Activated T-cell treated with anti-CD3 and anti-CD28 coated beads for 24 hours (primary cell): ENCODE results near the gene ZMYND8.

Source experiments
- DNase-seq: peaks from one replicate; pipeline ENCODE4 v3.0.0-alpha.2; 2020; ENCODE audit warnings: low read depth

Gene ZMYND8

DNA sequence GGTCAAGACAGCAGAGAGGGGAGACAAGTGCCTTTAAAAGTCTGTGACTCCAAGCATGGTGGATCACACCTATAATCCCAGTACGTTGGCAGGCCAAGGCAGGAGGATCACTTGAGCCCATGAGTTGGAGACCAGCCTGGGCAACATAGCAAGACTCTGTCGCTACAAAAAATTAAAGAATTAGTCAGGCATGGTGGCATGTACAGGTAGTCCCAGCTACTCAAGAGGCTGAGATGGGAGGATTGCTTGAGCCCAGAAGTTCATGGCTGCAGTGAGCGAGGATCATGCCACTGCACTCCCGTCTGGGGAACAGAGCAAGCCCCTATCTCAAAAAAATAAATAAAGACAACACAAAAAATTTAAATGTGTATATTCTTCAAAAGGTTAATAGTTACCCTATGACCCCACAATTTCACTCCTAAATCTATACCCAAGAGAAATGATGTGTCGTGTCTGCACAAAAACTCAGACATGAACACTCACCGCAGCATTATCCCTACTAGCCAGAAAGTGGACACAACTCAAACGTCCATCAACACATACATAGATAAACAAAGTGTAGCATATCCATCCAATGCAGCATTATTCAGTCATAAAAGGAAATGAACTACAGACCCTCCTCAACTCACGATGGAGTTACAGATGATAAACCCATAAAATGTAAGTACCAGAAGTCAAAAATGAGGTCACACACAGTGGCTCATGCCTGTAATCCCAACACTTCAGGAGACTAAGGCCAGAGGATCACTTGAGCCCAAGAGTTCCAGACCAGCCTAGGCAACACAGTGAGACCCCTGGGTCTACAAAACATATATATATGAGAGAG is 23.9 kb downstream of the ZMYND8 start:
- DNase-seq: no peak

DNA sequence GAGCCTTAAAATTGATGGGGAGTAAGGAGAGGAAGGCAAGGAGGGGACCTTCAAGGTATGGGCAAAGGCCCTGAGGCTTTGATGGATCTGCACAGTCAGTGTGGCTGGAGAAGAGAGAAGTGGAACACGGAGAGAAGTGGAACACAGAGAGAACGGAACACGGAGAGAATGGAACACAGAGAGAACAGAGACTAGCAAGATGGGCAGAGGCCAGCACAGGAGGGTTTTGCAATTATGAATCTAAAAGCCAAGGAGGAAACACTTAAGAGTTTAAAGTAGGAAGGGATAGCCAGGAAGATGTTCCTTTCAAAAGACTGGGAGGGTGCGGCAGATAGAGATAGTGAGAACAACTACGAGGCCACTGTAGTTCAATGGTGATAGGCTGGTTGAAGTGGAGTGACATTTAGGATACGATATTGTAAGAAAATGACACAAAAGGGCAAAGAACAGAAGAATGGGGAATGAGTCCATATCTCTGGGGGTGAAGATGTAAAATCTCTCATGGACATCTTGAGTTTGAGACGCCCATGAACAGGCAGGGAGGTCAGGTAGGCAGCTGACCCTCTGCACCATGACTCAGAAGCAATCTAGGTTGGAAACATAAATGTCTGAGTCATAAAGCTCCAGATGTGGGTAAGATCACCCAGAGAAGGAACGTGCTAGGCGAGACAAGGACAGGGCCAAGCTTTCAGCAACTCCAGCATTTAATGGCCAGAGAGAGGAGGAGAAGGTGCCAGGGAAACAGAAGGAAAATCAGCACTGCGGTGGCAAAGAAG is 25.4 kb downstream of the ZMYND8 start:
- no peak for DNase-seq

DNA sequence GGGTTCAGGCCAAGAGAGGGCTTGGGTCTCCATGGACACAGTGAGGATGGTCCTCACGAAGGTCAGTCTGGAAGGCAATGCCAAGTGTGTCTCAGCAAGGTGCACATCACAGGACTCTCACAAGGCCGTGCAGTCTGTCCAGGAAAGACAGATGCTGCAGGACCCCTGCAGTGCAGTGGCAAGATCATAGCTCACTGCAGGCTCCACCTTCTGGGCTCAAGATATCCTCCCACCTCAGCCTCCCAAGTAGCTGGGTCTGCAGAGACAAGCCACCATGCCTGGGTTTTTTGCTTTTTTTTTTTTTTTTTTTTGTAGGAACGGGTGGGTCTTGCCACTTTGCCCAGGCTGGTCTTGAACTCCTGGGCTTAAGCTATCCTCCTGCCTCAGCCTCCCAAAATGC is 26.4 kb downstream of the ZMYND8 start:
- no peak for DNase-seq

DNA sequence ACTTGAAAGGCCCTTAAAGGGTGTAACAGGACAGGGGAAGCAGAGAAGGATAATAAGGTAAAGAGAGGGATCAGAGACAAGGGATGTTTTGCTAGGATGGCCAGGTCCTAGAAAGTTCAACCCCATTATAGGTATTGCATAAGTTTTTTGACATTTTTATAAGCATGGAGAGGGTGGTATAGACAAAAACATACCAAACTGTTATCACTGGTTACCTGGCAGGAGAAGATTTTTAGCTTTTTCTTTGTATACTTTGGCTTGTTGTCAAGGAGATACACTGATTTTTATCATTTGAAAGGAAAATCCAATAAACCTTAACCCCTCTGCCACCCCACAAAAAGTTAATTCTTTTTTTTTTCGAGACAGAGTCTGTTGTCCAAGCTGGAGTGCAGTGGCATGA is 28.4 kb downstream of the ZMYND8 start:
- no peak for DNase-seq

DNA sequence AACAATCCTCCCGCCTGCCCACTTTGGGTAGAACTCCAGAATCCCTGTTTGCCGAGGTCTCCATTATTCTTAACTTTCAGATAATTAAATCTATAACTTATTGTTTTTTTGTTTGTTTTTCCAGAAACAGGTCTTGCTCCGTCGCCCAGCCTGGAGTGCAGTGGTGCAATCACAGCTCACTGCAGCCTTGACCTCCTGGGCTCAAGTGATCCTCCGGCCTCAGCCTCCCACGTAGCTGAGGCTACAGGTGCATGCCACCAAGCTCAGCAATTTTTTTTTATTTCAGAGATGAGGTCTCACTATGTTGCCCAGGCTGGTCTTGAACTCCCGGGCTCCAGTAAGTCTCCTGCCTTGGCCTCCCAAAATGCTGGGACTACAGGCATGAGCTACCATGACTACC is 28.8 kb downstream of the ZMYND8 start:
- DNase-seq: no peak

DNA sequence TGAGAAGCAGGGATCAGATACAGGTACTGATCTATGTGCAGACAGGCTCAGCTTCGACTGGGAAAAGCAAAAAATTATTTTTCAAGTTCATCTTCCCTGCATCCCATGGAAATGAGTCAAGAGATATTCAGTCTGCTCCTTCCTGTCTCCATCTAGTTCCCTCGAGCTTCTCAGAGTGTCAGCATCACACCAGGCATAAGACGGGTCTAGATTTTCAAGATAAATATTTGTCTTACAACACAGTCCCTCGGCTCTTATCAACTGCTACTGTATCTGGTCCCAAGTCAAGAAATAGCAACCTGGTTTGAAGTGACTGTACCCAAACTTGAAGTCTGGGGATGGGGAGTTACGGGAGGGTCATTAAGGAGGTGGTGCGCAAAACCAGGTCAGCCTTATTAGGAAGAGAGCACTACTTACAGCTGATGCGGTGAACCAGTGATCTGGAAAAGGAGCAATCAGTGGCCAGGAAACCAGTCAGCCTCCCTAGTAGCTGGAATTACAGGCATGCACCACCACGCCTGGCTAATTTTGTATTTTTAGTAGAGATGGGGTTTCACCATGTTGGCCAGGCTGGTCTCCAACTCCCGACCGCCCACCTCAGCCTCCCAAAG is 29.7 kb downstream of the ZMYND8 start:
- no peak for DNase-seq

DNA sequence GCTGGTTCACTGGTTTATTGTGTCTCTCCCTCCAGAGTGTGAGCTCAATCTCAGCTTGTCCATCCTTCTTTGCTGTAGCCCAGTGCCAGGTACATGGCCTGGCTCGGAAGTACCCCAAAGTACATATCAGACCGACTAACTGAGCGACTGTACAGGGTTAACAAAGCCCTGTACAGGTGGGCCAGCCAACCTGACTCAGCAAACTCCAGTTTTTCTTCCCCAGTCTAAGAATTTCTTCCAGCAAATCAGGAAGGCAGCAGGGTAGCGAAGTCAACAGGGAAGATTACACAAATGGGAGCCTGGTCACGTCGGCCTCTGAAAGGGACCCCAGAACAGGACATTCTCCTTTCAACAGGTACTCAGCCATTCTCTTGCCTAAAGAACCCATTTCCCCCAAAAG is 31.3 kb downstream of the ZMYND8 start:
- DNase-seq: no peak

DNA sequence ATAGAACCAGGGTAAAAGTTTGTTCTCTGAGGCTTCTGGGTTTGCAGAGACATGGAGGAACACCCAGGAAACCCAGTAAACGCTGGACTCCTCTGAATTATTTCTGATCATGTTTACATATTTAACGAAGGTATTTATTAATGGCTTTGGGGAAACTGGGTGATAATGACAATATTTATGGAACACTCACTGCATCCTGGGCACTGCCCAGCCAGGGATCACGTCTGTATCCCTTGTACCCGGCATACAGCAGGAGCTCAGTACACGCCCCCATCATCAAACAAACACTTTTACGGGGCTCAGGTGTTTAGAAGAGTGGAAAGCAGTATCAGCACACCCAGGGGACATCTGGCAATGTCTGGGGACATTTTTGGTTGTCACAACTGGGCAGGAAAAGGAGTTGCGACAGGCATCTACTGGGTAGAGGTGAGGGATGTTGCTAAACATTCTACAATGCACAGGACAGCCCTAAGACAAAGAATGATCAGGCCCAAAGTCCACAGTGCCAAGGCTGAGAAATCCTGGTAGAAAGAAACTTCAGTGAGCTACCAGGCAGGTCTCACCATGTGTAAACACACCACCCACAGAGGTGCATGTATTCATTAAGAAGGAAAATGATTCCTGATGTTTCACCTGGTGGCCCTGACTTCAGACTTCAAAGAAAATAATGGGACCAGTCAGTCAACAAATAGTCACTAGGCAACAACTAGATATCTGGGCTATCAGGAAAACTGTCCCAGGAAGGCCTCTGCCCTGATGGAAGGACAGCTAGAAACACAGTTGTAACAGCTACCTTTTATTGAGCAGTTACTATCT is 35.3 kb downstream of the ZMYND8 start:
- DNase-seq: no peak

DNA sequence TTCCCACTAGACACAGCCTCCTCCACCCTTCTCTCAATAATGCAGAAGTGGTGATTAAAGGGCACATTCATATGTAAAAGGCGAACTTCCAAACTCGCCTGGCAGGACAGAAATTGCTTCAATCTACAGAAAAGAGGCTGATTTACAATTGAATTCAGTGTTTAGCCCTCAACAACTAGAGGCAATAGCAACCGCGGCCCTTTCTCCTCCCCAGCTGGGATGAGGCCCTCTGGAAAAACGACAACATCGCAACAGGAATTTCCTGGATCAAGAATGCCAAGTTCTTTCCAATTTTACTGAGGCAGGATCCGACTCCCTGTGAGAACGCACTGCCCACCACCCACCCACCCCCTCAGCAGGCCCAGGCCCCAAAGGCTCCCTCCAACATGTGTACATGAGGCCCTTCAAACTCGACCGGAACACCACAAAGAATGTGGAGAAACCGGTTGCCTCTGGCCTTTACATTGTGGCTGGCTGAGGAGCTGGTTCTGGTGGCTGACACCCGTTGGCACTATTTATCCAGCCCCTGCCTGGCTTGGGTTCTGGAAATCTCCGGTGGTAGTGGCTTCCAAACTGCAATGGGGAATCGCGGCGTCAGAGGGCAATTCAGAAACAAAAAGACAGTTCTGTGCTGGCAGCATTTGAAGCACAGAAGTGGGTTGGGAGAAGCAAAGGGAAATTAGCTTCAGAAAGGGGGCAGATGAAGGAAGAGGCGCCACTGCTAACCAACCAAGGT is 36.8 kb downstream of the ZMYND8 start:
- no peak for DNase-seq

DNA sequence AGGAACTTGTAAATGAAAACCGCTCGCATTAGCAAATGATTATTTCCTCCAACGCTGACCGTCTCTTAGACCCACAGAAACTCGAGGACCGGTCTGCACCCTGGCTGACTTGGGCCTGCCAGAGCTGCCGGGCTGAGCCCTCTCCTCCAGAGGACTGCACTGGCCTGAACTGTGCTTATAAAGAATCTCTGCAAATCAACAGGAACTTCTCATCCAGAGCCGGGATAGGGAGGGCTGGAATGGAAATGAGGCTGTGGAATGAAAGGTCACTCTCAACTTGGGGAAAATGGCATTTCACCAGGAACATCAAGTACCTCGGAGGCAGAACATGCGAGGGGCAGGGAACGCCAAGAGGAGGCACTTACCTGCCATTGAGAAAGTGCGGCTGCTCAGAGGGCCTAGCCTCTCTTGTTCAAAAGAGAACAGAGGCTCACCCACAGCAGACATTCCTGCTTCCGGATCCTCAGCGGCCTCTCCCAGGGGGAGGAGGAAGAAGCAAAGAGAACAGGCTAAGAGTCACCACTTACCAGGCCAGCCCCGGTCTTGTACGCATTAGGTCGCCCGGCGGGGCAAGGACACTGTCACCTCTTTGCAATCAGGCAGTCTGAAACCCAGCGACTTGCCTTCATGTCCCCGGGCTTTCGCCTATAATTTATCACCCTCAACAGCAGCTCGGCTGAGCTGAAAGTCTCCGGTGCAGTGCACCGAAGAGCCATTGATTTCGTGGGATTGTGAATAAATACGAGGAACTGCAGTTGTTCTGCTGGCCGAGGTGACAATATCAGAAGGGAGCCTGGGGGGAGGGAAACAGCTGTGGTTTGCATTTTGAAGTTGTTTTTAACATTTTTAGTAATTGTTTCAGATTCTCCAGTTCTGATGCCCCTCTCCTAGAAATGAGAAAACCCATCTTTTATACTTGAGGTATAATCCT is 37.6 kb downstream of the ZMYND8 start:
- DNase-seq: no peak

DNA sequence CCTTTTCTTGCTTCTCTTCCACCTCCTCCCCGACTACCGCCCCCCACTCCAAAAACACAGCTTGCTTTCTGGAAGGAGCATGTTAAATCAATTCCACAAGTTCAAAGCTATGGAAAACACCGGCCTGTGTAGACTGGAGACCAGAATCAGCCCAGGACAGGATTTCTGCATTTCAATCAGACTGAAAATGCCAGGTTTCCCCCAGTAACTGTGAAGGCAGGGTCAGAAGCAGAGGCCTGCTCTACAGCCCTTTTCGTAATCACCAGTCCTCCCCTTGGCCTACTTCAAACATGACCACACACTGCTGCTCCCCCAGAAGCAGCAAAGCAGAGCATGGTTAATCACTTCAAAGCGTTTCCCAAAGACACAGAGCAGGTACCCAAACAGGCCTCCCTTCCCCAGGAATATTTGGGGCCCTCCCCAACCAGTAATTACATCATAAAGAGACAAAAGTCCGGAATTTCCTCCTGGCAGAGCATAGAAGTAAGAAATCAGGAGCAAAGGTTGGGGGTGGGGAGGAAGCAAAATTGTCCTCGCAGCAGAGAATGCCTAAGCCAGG is 38.4 kb downstream of the ZMYND8 start:
- no peak for DNase-seq

DNA sequence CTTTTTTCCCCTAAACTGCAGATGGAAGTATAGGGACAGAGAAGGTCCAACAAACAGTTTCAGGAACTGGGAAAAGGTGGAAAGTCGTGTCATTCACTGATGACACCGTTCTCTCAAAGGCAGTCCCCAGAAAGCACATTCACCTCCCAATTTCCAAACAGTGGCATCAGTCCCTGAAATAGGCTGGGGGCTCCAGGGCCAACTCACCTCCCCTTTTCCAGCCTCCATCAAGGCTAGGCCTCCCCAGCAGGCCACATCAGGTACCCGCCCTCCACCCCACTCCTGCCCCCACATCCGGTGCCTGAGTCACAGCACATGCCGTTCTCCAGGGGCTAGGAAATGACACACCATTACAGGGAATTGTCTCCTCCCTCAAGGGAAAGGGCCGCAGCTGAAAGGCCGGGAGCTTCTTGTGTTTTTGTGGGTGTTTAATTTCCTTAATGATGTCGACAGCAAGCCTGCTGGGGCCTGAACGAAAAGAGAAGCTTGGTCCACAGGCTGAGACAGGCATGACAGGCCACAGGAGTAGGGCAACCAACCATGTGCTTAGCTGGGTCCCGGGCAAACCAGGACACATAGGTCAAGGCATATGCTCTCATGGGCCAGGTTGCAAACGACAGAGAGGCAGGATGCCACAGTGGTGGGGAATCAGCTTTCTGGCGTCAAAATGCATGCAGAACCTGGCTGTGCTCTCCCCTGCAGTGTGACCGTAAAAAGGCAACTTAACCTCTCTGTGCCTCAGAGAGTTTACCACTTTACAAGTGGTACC is 39.2 kb downstream of the ZMYND8 start:
- DNase-seq: peak; percentile 53

DNA sequence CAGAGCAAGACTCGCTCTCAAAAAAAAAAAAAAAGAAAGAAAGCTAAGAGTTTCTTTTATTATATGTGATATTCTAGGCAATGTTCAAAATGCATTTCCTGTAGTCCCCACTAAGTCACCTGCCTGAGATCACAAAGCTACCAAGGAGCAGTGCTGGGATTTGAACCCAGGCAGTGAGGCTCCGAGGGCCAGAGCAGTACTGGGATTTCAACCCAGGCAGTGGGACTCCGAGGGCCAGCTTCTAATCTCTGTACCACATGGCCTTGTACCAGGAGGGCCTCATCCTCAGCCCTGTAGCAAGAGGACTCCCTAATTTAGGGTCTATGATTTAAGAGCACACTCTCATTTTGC is 39.7 kb downstream of the ZMYND8 start:
- DNase-seq: no peak

DNA sequence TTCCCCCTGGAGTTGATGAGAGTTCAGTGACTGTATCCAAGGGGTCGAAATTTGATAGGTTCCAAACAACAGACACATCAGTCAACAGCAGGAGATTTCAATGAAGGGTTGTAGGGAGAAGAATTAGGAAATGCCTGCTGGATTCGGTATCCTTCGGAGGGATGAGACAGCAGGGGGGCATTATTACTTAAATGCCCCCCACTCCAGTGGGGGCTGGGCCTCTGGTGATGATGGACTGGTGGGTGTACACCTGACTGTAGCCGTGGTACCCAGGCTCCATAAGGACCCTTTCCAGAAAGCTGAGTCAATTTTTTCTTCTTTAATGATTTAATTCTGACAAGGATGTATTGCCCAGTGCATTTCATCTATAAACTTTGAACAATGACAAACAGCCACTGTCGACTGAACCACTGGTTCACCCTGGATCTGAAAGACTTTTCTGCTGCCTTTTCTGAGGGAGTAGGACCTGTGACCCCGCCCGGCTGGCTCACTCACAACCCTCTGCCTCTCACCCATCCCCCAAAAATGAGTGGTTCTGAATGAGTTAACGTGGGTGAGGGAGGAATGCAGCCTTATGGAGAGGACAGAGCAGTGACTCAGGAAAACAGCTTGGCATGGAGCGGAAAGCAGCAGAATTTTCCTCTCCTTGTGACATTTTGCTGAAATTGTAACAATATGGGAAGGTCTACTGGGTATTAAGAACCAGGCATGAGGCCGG is 41.0 kb downstream of the ZMYND8 start:
- DNase-seq: no peak

DNA sequence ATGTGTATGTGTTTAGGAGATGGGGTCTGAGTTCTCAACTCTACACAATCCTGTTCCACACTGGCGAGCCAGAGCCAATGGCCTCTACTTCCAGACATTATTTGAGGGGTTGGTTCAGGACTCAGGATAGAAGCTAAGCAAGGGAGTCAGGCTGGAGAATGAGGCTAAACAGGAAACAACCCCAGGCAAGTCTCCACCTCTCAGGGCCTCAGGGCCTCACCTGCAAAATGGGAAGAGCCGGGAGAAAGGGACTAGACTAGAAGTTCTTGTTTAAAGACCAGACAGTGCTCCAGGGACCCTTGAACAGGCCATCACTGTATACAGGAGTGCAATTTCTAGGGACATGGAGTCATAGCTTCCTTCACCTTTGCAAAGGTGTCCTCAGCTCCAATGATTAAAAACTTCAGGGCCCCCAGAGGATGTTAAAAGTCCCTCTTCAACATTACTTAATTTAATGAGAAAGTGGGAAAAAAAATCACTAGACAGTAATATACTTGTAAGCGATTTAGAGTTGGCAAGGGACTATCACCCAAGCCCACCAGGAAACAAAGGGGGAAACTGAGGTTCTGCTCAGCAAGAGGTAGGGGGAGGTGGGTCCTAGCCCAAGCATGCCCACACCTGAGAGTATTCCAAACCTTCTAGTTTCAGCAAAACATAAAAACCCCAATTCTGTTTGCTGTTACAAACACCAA is 41.7 kb downstream of the ZMYND8 start:
- DNase-seq: no peak

DNA sequence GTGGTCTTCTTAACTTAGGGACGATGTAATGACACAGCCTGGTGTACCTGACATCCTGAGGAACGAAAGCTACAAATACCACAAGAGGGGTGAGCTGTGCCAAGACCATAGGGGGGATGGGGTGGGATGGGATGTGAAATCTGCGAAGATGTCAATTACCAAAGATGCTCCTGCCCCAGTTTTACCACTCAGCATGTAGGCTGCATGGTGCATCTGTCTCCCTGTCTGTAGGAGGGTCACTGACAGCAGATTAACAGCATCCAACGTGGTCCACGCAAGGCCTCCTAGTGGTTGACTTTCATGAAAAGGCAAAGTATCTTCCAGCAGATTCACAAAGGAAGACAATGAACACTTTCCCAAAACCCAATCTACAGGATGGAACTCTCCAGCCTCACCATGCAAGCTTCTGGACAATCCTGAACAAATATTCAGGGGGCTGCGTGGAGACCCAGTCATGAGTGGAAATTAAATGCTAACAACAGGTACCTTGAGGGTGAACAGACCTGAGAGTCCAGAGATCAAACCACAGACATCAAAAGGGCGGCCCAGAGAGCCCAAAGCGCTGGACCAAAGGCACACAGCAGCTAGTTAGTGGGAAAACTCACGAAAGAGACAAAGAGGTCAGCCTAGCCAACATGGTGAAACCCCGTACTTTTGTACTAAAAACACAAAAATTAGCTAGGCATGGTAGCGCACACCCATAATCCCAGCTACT is 44.4 kb downstream of the ZMYND8 start:
- DNase-seq: no peak

DNA sequence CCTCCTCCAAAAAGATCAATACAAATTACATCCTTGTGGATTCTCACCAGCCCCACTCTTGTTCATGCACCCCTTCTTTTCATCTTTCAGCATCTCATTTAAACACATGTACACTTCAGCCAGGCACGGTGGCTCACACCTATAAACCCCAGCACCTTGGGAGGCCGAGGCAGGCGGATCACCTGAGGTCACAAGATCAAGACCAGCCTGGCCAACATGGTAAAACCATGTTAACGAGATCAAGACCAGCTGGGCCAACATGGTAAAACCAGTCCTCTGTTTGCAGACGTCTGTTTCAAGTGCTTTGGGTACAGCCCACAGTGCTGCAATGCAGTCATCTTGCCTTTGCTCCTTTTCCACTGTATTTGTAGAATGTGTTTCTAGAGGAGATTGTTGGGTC is 45.3 kb downstream of the ZMYND8 start:
- no peak for DNase-seq
